H1 (cell line): Measurements from ENCODE around the gene NSD2. TPM values are rescaled to one million over a fixed set of nuclear protein-coding genes. Genes with fewer than 3 reads are reported as not detected.

ENCODE experiments used
- CTCF ChIA-PET: fragments of 300-600 bp; sonication (Branson Sonifier 250); formaldehyde crosslinking; loops from one replicate; lab custom pipeline; 2021; ENCODE audit not compliant: partially characterized antibody; lab: Charles Lee
- POLR2A ChIA-PET: fragments of 300-600 bp; sonication (Branson Sonifier 250); formaldehyde crosslinking; loops from one replicate; lab custom pipeline; 2021; ENCODE audit warnings: inconsistent platforms; ENCODE audit not compliant: partially characterized antibody; lab: Charles Lee
- DNase-seq, 2 experiments: peaks; one replicate each; pipeline versions ENCODE4 v3.0.0 to v3.0.0-alpha.2; 2010 to 2022; ENCODE audit warnings: low spot score in 2 of 2, low read depth in 1 of 2, mixed read lengths in 1 of 2
- FAIRE-seq: peaks from 2 replicates; lab custom pipeline; 2011; peaks lifted over from hg19 to GRCh38; lab: Jason Lieb, UNC
- H2AFZ ChIP-seq: 2 replicates; pipeline ENCODE4 v1.8.1; 2012; ENCODE audit warnings: low read length, inconsistent platforms
- H2AK5ac ChIP-seq: 2 replicates; pipeline ENCODE4 v1.6.1; 2013; ENCODE audit warnings: low read depth, low read length
- H2BK120ac ChIP-seq: replicated peaks from 2 replicates; pipeline ENCODE3; 2013; ENCODE audit warnings: low read depth, low read length, inconsistent platforms
- H2BK12ac ChIP-seq: 2 replicates; pipeline ENCODE4 v1.6.1; 2013; ENCODE audit warnings: low read depth, low read length
- H2BK15ac ChIP-seq: 2 replicates; pipeline ENCODE4 v1.6.1; 2013; ENCODE audit warnings: low read length
- H2BK20ac ChIP-seq: 2 replicates; pipeline ENCODE4 v1.6.1; 2013; ENCODE audit warnings: low read length
- H2BK5ac ChIP-seq: 2 replicates; pipeline ENCODE4 v1.6.1; 2013; ENCODE audit warnings: low read depth, low read length
- H3K14ac ChIP-seq: 2 replicates; pipeline ENCODE4 v1.6.1; 2013; ENCODE audit warnings: inconsistent platforms; ENCODE audit not compliant: insufficient read length
- H3K18ac ChIP-seq: 2 replicates; pipeline ENCODE4 v1.6.1; 2013; ENCODE audit warnings: low read length; ENCODE audit errors: extremely low read depth
- H3K23ac ChIP-seq: 2 replicates; pipeline ENCODE4 v1.6.1; 2013; ENCODE audit warnings: inconsistent platforms; ENCODE audit not compliant: insufficient read length
- H3K23me2 ChIP-seq: 2 replicates; pipeline ENCODE4 v1.6.1; 2013; ENCODE audit warnings: low read depth, low read length
- H3K27ac ChIP-seq: 2 replicates; pipeline ENCODE4 v1.6.1; 2011; ENCODE audit warnings: low read depth, low read length, inconsistent platforms
- H3K27me3 ChIP-seq, 4 experiments: replicated peaks in 1 of 4; 1 replicate in 1 of 4; 2 replicates in 3 of 4; pipeline versions ENCODE4 v1.6.1 to v1.8.1; 2011 to 2013; ENCODE audit warnings: low read length in 3 of 4, mild to moderate bottlenecking in 3 of 4, inconsistent platforms in 2 of 4, mixed read lengths in 2 of 4, moderate library complexity in 1 of 4; ENCODE audit not compliant: control insufficient read depth in 3 of 4, insufficient read depth in 3 of 4; ENCODE audit errors: extremely low read depth in 1 of 4
- H3K36me3 ChIP-seq, 4 experiments: 2 replicates each; pipeline versions ENCODE4 v1.6.1 to v1.8.1; 2011 to 2013; ENCODE audit warnings: mild to moderate bottlenecking in 4 of 4, low read length in 3 of 4, moderate library complexity in 2 of 4, control low read depth in 1 of 4, inconsistent platforms in 1 of 4; ENCODE audit not compliant: insufficient read depth in 4 of 4, control insufficient read depth in 2 of 4
- H3K4ac ChIP-seq: replicated peaks from 2 replicates; pipeline ENCODE3; 2013; ENCODE audit warnings: low read length, low read depth, mixed read lengths, inconsistent platforms; ENCODE audit not compliant: insufficient read length
- H3K4me1 ChIP-seq, 4 experiments: replicated peaks in 1 of 4; 1 replicate in 1 of 4; 2 replicates in 3 of 4; pipeline versions ENCODE4 v1.6.1 to v1.8.1; 2011 to 2013; ENCODE audit warnings: low read length in 3 of 4, inconsistent platforms in 2 of 4, mixed read lengths in 1 of 4; ENCODE audit not compliant: insufficient read depth in 4 of 4, control insufficient read depth in 3 of 4
- H3K4me2 ChIP-seq, 2 experiments: 2 replicates each; pipeline versions ENCODE4 v1.6.1 to v1.8.1; 2011 to 2013; ENCODE audit warnings: low read depth in 2 of 2, low read length in 2 of 2, control low read depth in 1 of 2, inconsistent platforms in 1 of 2, mild to moderate bottlenecking in 1 of 2; ENCODE audit not compliant: insufficient read depth in 1 of 2
- H3K4me3 ChIP-seq, 4 experiments: fragments of 200-600, 300-600 bp in 1 of 4; sonication (generic), shearing (Covaris generic), sonication (Bioruptor Twin) in 1 of 4; 2 replicates each; pipeline versions ENCODE4 v1.5.1 to v1.8.1; 2011 to 2016; ENCODE audit warnings: low read length in 4 of 4, low read depth in 3 of 4, control low read depth in 2 of 4, inconsistent platforms in 2 of 4, mild to moderate bottlenecking in 2 of 4, mixed read lengths in 1 of 4, moderate library complexity in 1 of 4; ENCODE audit not compliant: insufficient read depth in 2 of 4; ENCODE audit errors: extremely low read depth in 1 of 4
- H3K56ac ChIP-seq: replicated peaks from 2 replicates; pipeline ENCODE3; 2013; ENCODE audit warnings: low read depth, mild to moderate bottlenecking, mixed read lengths, low read length, inconsistent platforms; ENCODE audit not compliant: insufficient read length
- H3K79me1 ChIP-seq: 2 replicates; pipeline ENCODE4 v1.6.1; 2013; ENCODE audit warnings: low read depth, low read length, control low read depth
- H3K79me2 ChIP-seq, 2 experiments: 2 replicates each; pipeline versions ENCODE4 v1.6.1 to v1.8.1; 2012 to 2013; ENCODE audit warnings: low read length in 2 of 2, mild to moderate bottlenecking in 2 of 2, inconsistent platforms in 1 of 2; ENCODE audit not compliant: insufficient read depth in 2 of 2, control insufficient read depth in 1 of 2
- H3K9ac ChIP-seq, 4 experiments: replicated peaks in 1 of 4; 1 replicate in 1 of 4; 2 replicates in 3 of 4; pipeline versions ENCODE4 v1.6.1 to v1.8.1; 2011 to 2013; ENCODE audit warnings: low read depth in 3 of 4, low read length in 3 of 4, control low read depth in 2 of 4, mild to moderate bottlenecking in 2 of 4, moderate library complexity in 2 of 4, inconsistent platforms in 1 of 4; ENCODE audit errors: extremely low read depth in 1 of 4
- H3K9me3 ChIP-seq, 2 experiments: 2 replicates each; pipeline versions ENCODE4 v1.6.1 to v1.8.1; 2012 to 2013; ENCODE audit warnings: mild to moderate bottlenecking in 2 of 2, moderate library complexity in 2 of 2, control low read depth in 1 of 2, inconsistent platforms in 1 of 2, low read depth in 1 of 2, low read length in 1 of 2, mixed read lengths in 1 of 2; ENCODE audit not compliant: insufficient read depth in 2 of 2
- H4K20me1 ChIP-seq, 2 experiments: replicated peaks in 1 of 2; 2 replicates each; pipeline versions ENCODE3 to v1.8.1; 2011 to 2013; ENCODE audit warnings: inconsistent platforms in 2 of 2, low read length in 2 of 2, mild to moderate bottlenecking in 1 of 2; ENCODE audit not compliant: insufficient read depth in 2 of 2, control insufficient read depth in 1 of 2
- H4K5ac ChIP-seq: 2 replicates; pipeline ENCODE4 v1.6.1; 2013; ENCODE audit warnings: low read length, low read depth, mixed read lengths, inconsistent platforms; ENCODE audit not compliant: insufficient read length
- H4K8ac ChIP-seq: 2 replicates; pipeline ENCODE4 v1.8.0; 2013; ENCODE audit warnings: mild to moderate bottlenecking, moderate library complexity, low read length, inconsistent platforms; ENCODE audit not compliant: insufficient read depth; ENCODE audit errors: extremely low read depth
- H4K91ac ChIP-seq: replicated peaks from 2 replicates; pipeline ENCODE3; 2013; ENCODE audit warnings: low read length, mixed read lengths, inconsistent platforms; ENCODE audit not compliant: insufficient read length
- ASH2L ChIP-seq: fragments of 200-600, 300-600 bp; sonication (generic); IDR thresholded peaks from one replicate; pipeline ENCODE4 v1.7.1; 2017; ENCODE audit warnings: low read length
- BACH1 ChIP-seq: IDR thresholded peaks from 2 replicates; pipeline ENCODE4 v1.6.1; 2012; ENCODE audit warnings: low read length, improper control_type of control experiment
- BCL11A ChIP-seq, 2 experiments: IDR thresholded peaks; one replicate each; pipeline ENCODE4 v1.6.1; 2011; ENCODE audit warnings: low read depth in 2 of 2, low read length in 2 of 2, mild to moderate bottlenecking in 2 of 2
- HDAC2 ChIP-seq, 2 experiments: fragments of 300-600 bp in 1 of 2; sonication (generic) in 1 of 2; IDR thresholded peaks; 2 replicates each; pipeline ENCODE4 v1.6.1; 2011 to 2012; ENCODE audit warnings: low read depth in 2 of 2, low read length in 2 of 2, mild to moderate bottlenecking in 2 of 2, moderate library complexity in 2 of 2, borderline replicate concordance in 1 of 2, inconsistent platforms in 1 of 2
- JUN ChIP-seq: IDR thresholded peaks from 2 replicates; pipeline ENCODE4 v1.6.1; 2011; ENCODE audit warnings: low read depth, mild to moderate bottlenecking, improper control_type of control experiment, low read length
- KDM4A ChIP-seq: IDR thresholded peaks from one replicate; pipeline ENCODE4 v1.7.1; 2012; ENCODE audit warnings: low read depth, mild to moderate bottlenecking, moderate library complexity, low read length, inconsistent platforms; ENCODE audit not compliant: severe bottlenecking
- KDM5A ChIP-seq: fragments of 200-600 bp; IDR thresholded peaks from 2 replicates; pipeline ENCODE4 v1.7.1; 2012; ENCODE audit warnings: mild to moderate bottlenecking, low read length, inconsistent platforms, mixed read lengths
- RXRA ChIP-seq: IDR thresholded peaks from 2 replicates; pipeline ENCODE4 v1.6.1; 2011; ENCODE audit warnings: low read depth, mild to moderate bottlenecking, low read length, moderate library complexity; ENCODE audit not compliant: insufficient read depth
- SIRT6 ChIP-seq: IDR thresholded peaks from one replicate; pipeline ENCODE4 v1.7.1; 2012; ENCODE audit warnings: low read length, inconsistent platforms
- SP1 ChIP-seq: IDR thresholded peaks from 2 replicates; pipeline ENCODE4 v1.6.1; 2011; ENCODE audit warnings: low read depth, low read length
- SUZ12 ChIP-seq: fragments of 200-600 bp; sonication (generic); IDR thresholded peaks from 2 replicates; pipeline ENCODE4 v1.6.1; 2012; ENCODE audit warnings: mild to moderate bottlenecking, inconsistent platforms, low read length, moderate library complexity, mixed read lengths
- TAF1 ChIP-seq: IDR thresholded peaks from 2 replicates; pipeline ENCODE4 v1.6.1; 2011; ENCODE audit warnings: mild to moderate bottlenecking, low read depth, low read length
- TBP ChIP-seq: IDR thresholded peaks from 2 replicates; pipeline ENCODE4 v1.6.1; 2011; ENCODE audit warnings: low read depth, low read length, improper control_type of control experiment
- WGBS, 2 experiments: shearing (Covaris generic) in 1 of 2; methylation state at CpG; one replicate each; pipeline versions ENCODE4 v1.1.6 to v1.1.7; 2013 to 2015; ENCODE audit warnings: low lambda C conversion rate in 2 of 2, mixed read lengths in 2 of 2, inconsistent platforms in 1 of 2, low coverage in 1 of 2, missing lambda C conversion rate in 1 of 2; ENCODE audit not compliant: insufficient replicate concordance in 2 of 2, insufficient coverage in 1 of 2, insufficient read length in 1 of 2; ENCODE audit errors: extremely low coverage in 1 of 2, missing lambda C conversion rate in 1 of 2; 5-methylcytosine and 5-hydroxymethylcytosine counted together
- polyA plus RNA-seq, 7 experiments: library from polyadenylated mRNA; depleted of rRNA in 3 of 7; stranded (reverse) in 5 of 7; unstranded in 2 of 7; fragments of >200 nt in 5 of 7; fragments of 200-250 nt in 2 of 7; gene quantifications; 1 replicate in 5 of 7; 2 replicates in 1 of 7; 4 replicates in 1 of 7; pipeline versions ENCODE4 v1.2.1 to v1.2.3, GENCODE V29; 2011 to 2013; ENCODE audit warnings: missing spikeins in 2 of 7, mixed read lengths in 2 of 7
- total RNA-seq: library from RNA; stranded (reverse); fragmentation: NEBNext Ultra II Directional; extraction: Animal tissue kit (Norgen Biotek cat#: 25700); gene quantifications from 2 replicates; pipeline ENCODE4 v1.2.1, GENCODE V29; 2021
- TF ChIP-seq, protein P1 (sequence below): IDR thresholded peaks from 2 replicates; pipeline ENCODE4 v1.6.1; 2011; ENCODE audit warnings: low read depth, mild to moderate bottlenecking, low read length; ENCODE audit not compliant: insufficient read depth

NSD2 gene
- total and polyA plus RNA-seq, 2 of the 8 experiments (the other 6 are each of a cell fraction or from before 2014, with no cell fraction given), result 26.7 to 129 TPM

DNA sequence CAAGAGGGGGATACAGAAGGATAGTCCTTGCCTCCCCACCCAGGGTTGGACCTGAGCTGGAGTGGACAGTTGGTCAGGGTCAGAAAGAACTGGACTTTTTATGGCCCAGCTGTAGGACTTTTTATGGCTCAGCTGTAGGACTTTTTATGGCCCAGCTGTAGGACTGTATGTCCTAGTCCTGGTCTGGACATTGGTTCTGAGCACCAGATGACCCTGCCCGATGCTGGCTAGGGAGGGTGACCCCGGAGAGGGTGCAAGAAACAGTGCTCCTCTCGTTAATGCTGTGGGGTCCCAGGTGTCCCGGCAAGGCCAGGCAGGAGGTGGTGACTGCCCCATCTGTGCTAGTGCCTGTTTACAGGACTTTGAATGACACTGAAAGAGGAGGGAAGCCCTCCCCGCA lies 13.3 kb upstream of the NSD2 start:
- DNase-seq (no peak), FAIRE-seq (no peak)
- Histone ChIP-seq H2BK12ac (no peak overlapping the region), H3K4me2 (no peak overlapping the region), H4K5ac (no peak overlapping the region), H3K36me3 (no peaks in the 10 kb centered on the region; a peak in 1 of 8 replicates), H3K9me3 (no peaks in the 10 kb centered on the region), H3K27me3 (peaks cover 45 to 68% (median 64%) of the 10 kb centered on the region in 4 experiments), H2BK120ac (no peak overlapping the region), H3K4me3 (no peak overlapping the region), H2AK5ac (no peak overlapping the region), H3K18ac (no peak overlapping the region), H2AFZ (no peak overlapping the region), H4K20me1 (peaks cover 15 to 26% of the 10 kb centered on the region in 2 experiments), H3K9ac (no peak overlapping the region), H4K91ac (no peak overlapping the region), H3K4ac (no peak overlapping the region), H3K23ac (no peak overlapping the region), H2BK15ac (no peak overlapping the region), H3K23me2 (peaks cover 17% of the 10 kb centered on the region), H2BK5ac (no peak overlapping the region), H3K79me1 (peaks cover 5% of the 10 kb centered on the region; the same call in 1 of the 2 replicates), H2BK20ac (no peak overlapping the region), H4K8ac (no peak overlapping the region), H3K79me2 (peaks cover 0 to 13% of the 10 kb centered on the region in 2 experiments; a peak in 3 of 4 replicates), H3K14ac (no peak overlapping the region), H3K27ac (no peak overlapping the region), H3K4me1 (peaks cover 0 to 14% (median 7%) of the 10 kb centered on the region in 4 experiments; a peak in 5 of 7 replicates), H3K56ac (no peak overlapping the region)
- ChIA-PET CTCF (interaction anchor here (0.7 to 3.8 kb wide), 5 partner anchors 18 to 149 kb away, joined by 3 to 18 read pairs (median 11); no protein-coding TSS in a partner anchor), POLR2A (interaction anchor here (2.2 kb wide), 1 partner anchor 13 kb away, joined by 6 read pairs; the partner anchor contains the start of gene NSD2)
- 87% methylated on average over 5 of the region's 5 CpGs; no CpG with 5 or more reads in 1 of the 2 experiments for WGBS, 2 experiments
- TF ChIP-seq, protein P1, sequence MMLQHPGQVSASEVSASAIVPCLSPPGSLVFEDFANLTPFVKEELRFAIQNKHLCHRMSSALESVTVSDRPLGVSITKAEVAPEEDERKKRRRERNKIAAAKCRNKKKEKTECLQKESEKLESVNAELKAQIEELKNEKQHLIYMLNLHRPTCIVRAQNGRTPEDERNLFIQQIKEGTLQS, result no peak
- no peak for TF ChIP-seq ASH2L
- no peak for TF ChIP-seq TBP
- TF ChIP-seq KDM5A, result no peak
- no peak for TF ChIP-seq HDAC2 (IDR thresholded peaks at IDR 0.05; ENCODE audit: borderline replicate concordance in 1 of 2, low read depth in 2 of 2, low read length in 2 of 2)
- no peak for TF ChIP-seq TAF1
- TF ChIP-seq KDM4A, result no peak
- TF ChIP-seq BACH1, result no peak
- TF ChIP-seq JUN, result no peak
- no peak for TF ChIP-seq SIRT6
- no peak for TF ChIP-seq SP1
- TF ChIP-seq RXRA, result no peak
- no peak for TF ChIP-seq BCL11A (IDR thresholded peaks at IDR 0.05; ENCODE audit: low read depth in 2 of 2, low read length in 2 of 2)
- no peak for TF ChIP-seq SUZ12
